ENCODE results near the gene SPRED3. TPM values are rescaled to one million over a fixed set of nuclear protein-coding genes. Genes with fewer than 3 reads are reported as not detected.

The SPRED3 gene
- total RNA-seq, 1 donor from 2014 or later: 1.4 TPM

Other genes starting within 250 kb of the SPRED3 start
- gene DPF1, start 164.5 kb upstream of the SPRED3 start, total RNA-seq: 0.10 TPM in 1 of 2 replicates, not detected in the other
- gene PPP1R14A, start 132.3 kb upstream of the SPRED3 start, total RNA-seq: 0.75 and 4.5 TPM in 2 replicates
- 535 and 1,121 TPM in 2 replicates for gene SPINT2, start 124.1 kb upstream of the SPRED3 start, total RNA-seq
- gene C19orf33, start 84.4 kb upstream of the SPRED3 start, total RNA-seq: 1.7 and 148 TPM in 2 replicates
- 51.3 and 72.8 TPM in 2 replicates for gene YIF1B, start 72.8 kb upstream of the SPRED3 start, total RNA-seq
- 8.4 and 25.5 TPM in 2 replicates for gene KCNK6, start 68.9 kb upstream of the SPRED3 start, total RNA-seq
- 0.87 and 1.4 TPM in 2 replicates for gene CATSPERG, start 52.9 kb upstream of the SPRED3 start, total RNA-seq
- gene PSMD8, start 14.1 kb upstream of the SPRED3 start, total RNA-seq: 206 and 397 TPM in 2 replicates
- 0.80 and 1.7 TPM in 2 replicates for gene GGN, start 663 bp upstream of the SPRED3 start, total RNA-seq
- 7.6 and 8.9 TPM in 2 replicates for gene FAM98C, start 14.4 kb downstream of the SPRED3 start, total RNA-seq
- gene RASGRP4, start 37.5 kb downstream of the SPRED3 start, total RNA-seq: not detected in 2 replicates
- gene RYR1, start 45.0 kb downstream of the SPRED3 start, total RNA-seq: 0.10 TPM in 1 of 2 replicates, not detected in the other
- 0.25 TPM in 1 of 2 replicates, not detected in the other for gene MAP4K1, start 229.3 kb downstream of the SPRED3 start, total RNA-seq
- gene EIF3K, start 230.5 kb downstream of the SPRED3 start, total RNA-seq: 328 and 420 TPM in 2 replicates